ENCODE measurements around the gene NTM.

GRCh38 chr11:131893988-131894387 lies 523.6 kb downstream of the NTM start:
- TF ChIP-seq TARDBP (IDR thresholded peaks at IDR 0.05): no peak
- no peak for TF ChIP-seq FOXA1 (IDR thresholded peaks at IDR 0.05)
